ENCODE measurements around the gene ST6GAL2. TPM values are rescaled to one million over a fixed set of nuclear protein-coding genes. Genes with fewer than 3 reads are reported as not detected.

The ST6GAL2 gene, protein sequence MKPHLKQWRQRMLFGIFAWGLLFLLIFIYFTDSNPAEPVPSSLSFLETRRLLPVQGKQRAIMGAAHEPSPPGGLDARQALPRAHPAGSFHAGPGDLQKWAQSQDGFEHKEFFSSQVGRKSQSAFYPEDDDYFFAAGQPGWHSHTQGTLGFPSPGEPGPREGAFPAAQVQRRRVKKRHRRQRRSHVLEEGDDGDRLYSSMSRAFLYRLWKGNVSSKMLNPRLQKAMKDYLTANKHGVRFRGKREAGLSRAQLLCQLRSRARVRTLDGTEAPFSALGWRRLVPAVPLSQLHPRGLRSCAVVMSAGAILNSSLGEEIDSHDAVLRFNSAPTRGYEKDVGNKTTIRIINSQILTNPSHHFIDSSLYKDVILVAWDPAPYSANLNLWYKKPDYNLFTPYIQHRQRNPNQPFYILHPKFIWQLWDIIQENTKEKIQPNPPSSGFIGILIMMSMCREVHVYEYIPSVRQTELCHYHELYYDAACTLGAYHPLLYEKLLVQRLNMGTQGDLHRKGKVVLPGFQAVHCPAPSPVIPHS
- total RNA-seq: 1 to 10 TPM in 3 of 6 donors, under 1 TPM in 3; under 0.01 to 2.9 (median 1.4) TPM

GRCh38 chr2:106885971-106886915, at the start of gene ST6GAL2:
TSS of gene ST6GAL2 (minus strand) at chr2:106886167. CDS start at chr2:106843977, 42,190 bp downstream.
- ATAC-seq (ENCODE audit: low FRiP score in 2 of 2) (peak; percentile 23 to 65), DNase-seq (peak in 1 of 2 donors; percentile 81)
- no peak for TF ChIP-seq POLR2AphosphoS5 (IDR thresholded peaks at IDR 0.05)
- TF ChIP-seq CTCF (IDR thresholded peaks at IDR 0.05): no peak
- TF ChIP-seq POLR2A (IDR thresholded peaks at IDR 0.05): no peak
- no peak for TF ChIP-seq EP300 (IDR thresholded peaks at IDR 0.05)
- peaks cover 0 to 20% (median 10%) of the 10 kb centered on the region in 4 donors for H3K27me3 ChIP-seq
- H3K27ac ChIP-seq: peak within 1 kb of the TSS in 1 of 4 donors; percentile 53
- peak within 1 kb of the TSS in 3 of 4 donors; percentile 38 to 52 (median 45) for H3K4me3 ChIP-seq
- no peaks in the 10 kb centered on the region for H3K9me3 ChIP-seq
- H3K36me3 ChIP-seq: no peaks in the 10 kb centered on the region
- H3K4me1 ChIP-seq: peaks cover 5 to 25% (median 11%) of the 10 kb centered on the region in 4 donors
- WGBS, 2 donors: 0 to 1% methylated on average over 36 to 79 of the region's 118 CpGs

- Histone ChIP-seq H3K4me1 (no peaks in the 10 kb centered on the region), H3K4me3 (no peak overlapping the region), H3K27me3 (no peaks in the 10 kb centered on the region), H3K36me3 (no peaks in the 10 kb centered on the region), H3K27ac (no peak overlapping the region), H3K9me3 (no peaks in the 10 kb centered on the region)
- WGBS, 2 donors: 49 to 52% methylated on average over 3 of the region's 3 CpGs
- TF ChIP-seq POLR2AphosphoS5 (IDR thresholded peaks at IDR 0.05) (no peak), EP300 (IDR thresholded peaks at IDR 0.05) (no peak), CTCF (IDR thresholded peaks at IDR 0.05) (no peak), POLR2A (IDR thresholded peaks at IDR 0.05) (no peak)
- no peak for DNase-seq
- no peak for ATAC-seq (ENCODE audit: low FRiP score in 2 of 2)
Measured at GRCh38 chr2:106932644-106933043, 46.7 kb upstream of the ST6GAL2 start.

DNA sequence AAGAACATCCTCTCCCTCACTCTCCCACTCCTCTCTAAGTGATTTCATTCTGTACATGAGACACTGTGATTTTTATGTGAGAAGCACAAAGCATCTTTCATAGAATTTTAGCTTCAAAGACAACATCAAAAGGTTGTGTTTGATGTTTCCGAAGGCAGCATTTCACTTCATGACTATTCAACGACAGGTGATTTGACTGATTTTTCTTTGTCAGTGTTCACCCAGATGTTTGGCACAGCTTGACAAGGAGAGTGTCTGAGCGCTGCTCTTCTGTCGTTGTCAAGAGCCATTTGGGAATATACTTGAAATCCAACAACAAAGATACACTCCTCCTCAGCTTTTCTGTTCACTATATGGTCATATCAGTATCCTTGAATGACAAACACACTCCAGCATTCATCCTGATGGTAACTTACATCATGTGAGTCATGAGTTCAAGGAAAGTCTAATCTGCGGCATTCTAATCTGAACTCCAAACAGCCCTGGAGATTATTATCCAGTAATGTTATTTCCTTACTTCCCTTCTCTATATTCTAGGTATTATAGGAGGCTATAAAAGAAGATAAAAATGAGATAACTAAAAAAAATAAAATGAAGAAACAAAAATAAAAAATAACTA, 45.9 kb upstream of the ST6GAL2 start:
- Histone ChIP-seq H3K27me3 (no peaks in the 10 kb centered on the region), H3K9me3 (peaks cover 0 to 6% (median 2%) of the 10 kb centered on the region in 4 donors), H3K4me1 (no peaks in the 10 kb centered on the region), H3K4me3 (no peak overlapping the region), H3K27ac (no peak overlapping the region), H3K36me3 (no peaks in the 10 kb centered on the region)
- WGBS, 2 donors: 82 to 88% methylated on average over 5 of the region's 5 CpGs
- DNase-seq: no peak
- ATAC-seq (ENCODE audit: low FRiP score in 2 of 2): no peak
- TF ChIP-seq CTCF (IDR thresholded peaks at IDR 0.05): no peak
- TF ChIP-seq POLR2A (IDR thresholded peaks at IDR 0.05): no peak
- TF ChIP-seq POLR2AphosphoS5 (IDR thresholded peaks at IDR 0.05): no peak
- TF ChIP-seq EP300 (IDR thresholded peaks at IDR 0.05): no peak

GRCh38 chr2:106921451-106921850, 35.5 kb upstream of the ST6GAL2 start:
- peaks cover 0 to 3% (median 0%) of the 10 kb centered on the region in 4 donors for H3K9me3 ChIP-seq
- 79 to 82% methylated on average over 1 of the region's 1 CpG for WGBS, 2 donors
- ATAC-seq (ENCODE audit: low FRiP score in 2 of 2) (no peak), DNase-seq (no peak)
- no peak overlapping the region for H3K4me3 ChIP-seq
- no peak for TF ChIP-seq EP300 (IDR thresholded peaks at IDR 0.05)
- TF ChIP-seq CTCF (IDR thresholded peaks at IDR 0.05): no peak
- TF ChIP-seq POLR2A (IDR thresholded peaks at IDR 0.05): no peak
- no peak for TF ChIP-seq POLR2AphosphoS5 (IDR thresholded peaks at IDR 0.05)
- no peaks in the 10 kb centered on the region for H3K4me1 ChIP-seq
- no peaks in the 10 kb centered on the region for H3K27me3 ChIP-seq
- no peak overlapping the region for H3K27ac ChIP-seq
- H3K36me3 ChIP-seq: no peaks in the 10 kb centered on the region
